GM18508 (cell line): ENCODE results near the gene VSIG10L.

Source experiments
- ATAC-seq: cut with Tn5 transposase; IDR thresholded peaks from one replicate; pipeline ENCODE4 v1.9.1; 2021; ENCODE audit warnings: moderate number of reproducible peaks; ENCODE audit not compliant: insufficient read depth, unreplicated experiment

The VSIG10L gene

GRCh38 chr19:51341976-51342580 lies at the start of gene VSIG10L:
VSIG10L (minus strand) TSS chr19:51342139; CDS start chr19:51342124, 15 bp downstream.
- no peak for ATAC-seq

- ATAC-seq = no peak
Observed at GRCh38 chr19:51391073-51391611, 49.2 kb upstream of the VSIG10L start.

- no peak for ATAC-seq
Observed at GRCh38 chr19:51389143-51389542, 47.2 kb upstream of the VSIG10L start.

- no peak for ATAC-seq
Observed at GRCh38 chr19:51387924-51388389, 46.0 kb upstream of the VSIG10L start, which contains the start of gene LIM2. LIM2 (minus strand) TSS chr19:51387974; CDS start chr19:51387443, 531 bp downstream.

GRCh38 chr19:51386882-51387520 lies 45.1 kb upstream of the VSIG10L start:
- ATAC-seq = no peak

GRCh38 chr19:51382004-51382403 lies 40.1 kb upstream of the VSIG10L start:
- no peak for ATAC-seq

GRCh38 chr19:51380379-51380778 lies 38.4 kb upstream of the VSIG10L start:
- no peak for ATAC-seq

- ATAC-seq = no peak
Observed at GRCh38 chr19:51377422-51377821, 35.5 kb upstream of the VSIG10L start.

GRCh38 chr19:51375504-51376221 lies 33.7 kb upstream of the VSIG10L start:
- no peak for ATAC-seq

- no peak for ATAC-seq
Observed at GRCh38 chr19:51372649-51373504, 30.9 kb upstream of the VSIG10L start, which contains the start of gene NKG7. NKG7 (minus strand) TSS chr19:51372654; CDS start chr19:51372535, 119 bp downstream.

- no peak for ATAC-seq
Observed at GRCh38 chr19:51372021-51372648, 30.2 kb upstream of the VSIG10L start.

- no peak for ATAC-seq
Observed at GRCh38 chr19:51371186-51371690, 29.3 kb upstream of the VSIG10L start.

- no peak for ATAC-seq
Observed at GRCh38 chr19:51370230-51370629, 28.3 kb upstream of the VSIG10L start.

GRCh38 chr19:51368366-51369282 lies 26.7 kb upstream of the VSIG10L start, which contains the start of gene CLDND2:
CLDND2 (minus strand) TSS chr19:51369003; CDS start chr19:51368577, 426 bp downstream.
- no peak for ATAC-seq

- peak; percentile 44 for ATAC-seq
Observed at GRCh38 chr19:51367565-51368365, 25.8 kb upstream of the VSIG10L start.

- no peak for ATAC-seq
Observed at GRCh38 chr19:51367255-51367564, 25.3 kb upstream of the VSIG10L start.

GRCh38 chr19:51366389-51367254 lies 24.7 kb upstream of the VSIG10L start:
- no peak for ATAC-seq
